ENCODE measurements around the gene AGL.

DNA sequence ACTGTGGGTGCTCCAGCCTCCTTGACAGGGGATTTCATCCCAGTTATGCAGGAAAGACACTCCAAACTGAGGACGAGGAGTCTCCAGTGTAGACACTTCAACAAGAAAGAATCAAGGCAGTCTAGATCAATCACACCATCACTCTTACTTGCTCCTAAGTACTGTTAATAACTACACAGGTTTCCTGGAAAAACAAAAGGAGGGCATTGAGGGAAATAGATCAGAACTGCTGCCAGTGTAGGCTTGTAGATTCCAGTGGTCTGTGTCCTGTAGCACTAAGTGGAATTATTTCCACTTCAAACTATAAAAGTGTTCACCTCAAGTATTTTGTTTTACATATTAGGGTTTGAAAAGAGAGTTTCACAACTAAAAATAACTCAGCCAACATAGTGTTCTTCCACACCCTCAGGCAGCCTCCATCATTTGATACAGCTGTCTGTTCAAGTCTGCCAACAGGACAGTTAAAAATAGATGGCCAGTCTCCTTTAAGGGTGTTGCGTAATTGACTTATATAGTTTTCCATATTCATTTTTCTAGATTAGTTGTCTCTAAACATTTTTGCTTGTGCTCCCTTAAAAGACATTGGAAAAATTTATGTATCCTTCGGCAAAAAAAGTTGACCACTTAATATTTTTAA lies 32.0 kb upstream of the AGL start:
- no peak for TF ChIP-seq CBX1 (IDR thresholded peaks at IDR 0.05; ENCODE audit: low read depth)
- no peak for TF ChIP-seq ZSCAN21 (CRISPR knock-in tag; IDR thresholded peaks at IDR 0.05; ENCODE audit: borderline replicate concordance)
- TF ChIP-seq RAD51 (IDR thresholded peaks at IDR 0.05; ENCODE audit: borderline replicate concordance), result no peak
- TF ChIP-seq HOXA7 (CRISPR knock-in tag; IDR thresholded peaks at IDR 0.05), result no peak
- no peak for TF ChIP-seq ATM (IDR thresholded peaks at IDR 0.05; ENCODE audit: borderline replicate concordance)
- no peak for TF ChIP-seq MXI1 (IDR thresholded peaks at IDR 0.05; ENCODE audit: borderline replicate concordance, low read depth, low read length)
- TF ChIP-seq, protein P1, sequence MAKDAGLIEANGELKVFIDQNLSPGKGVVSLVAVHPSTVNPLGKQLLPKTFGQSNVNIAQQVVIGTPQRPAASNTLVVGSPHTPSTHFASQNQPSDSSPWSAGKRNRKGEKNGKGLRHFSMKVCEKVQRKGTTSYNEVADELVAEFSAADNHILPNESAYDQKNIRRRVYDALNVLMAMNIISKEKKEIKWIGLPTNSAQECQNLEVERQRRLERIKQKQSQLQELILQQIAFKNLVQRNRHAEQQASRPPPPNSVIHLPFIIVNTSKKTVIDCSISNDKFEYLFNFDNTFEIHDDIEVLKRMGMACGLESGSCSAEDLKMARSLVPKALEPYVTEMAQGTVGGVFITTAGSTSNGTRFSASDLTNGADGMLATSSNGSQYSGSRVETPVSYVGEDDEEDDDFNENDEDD (CRISPR knock-in tag; IDR thresholded peaks at IDR 0.05; ENCODE audit: borderline replicate concordance), result no peak
- TF ChIP-seq ASH2L (IDR thresholded peaks at IDR 0.05; ENCODE audit: insufficient read length, low read depth, low read length), result no peak
- TF ChIP-seq, protein P2, sequence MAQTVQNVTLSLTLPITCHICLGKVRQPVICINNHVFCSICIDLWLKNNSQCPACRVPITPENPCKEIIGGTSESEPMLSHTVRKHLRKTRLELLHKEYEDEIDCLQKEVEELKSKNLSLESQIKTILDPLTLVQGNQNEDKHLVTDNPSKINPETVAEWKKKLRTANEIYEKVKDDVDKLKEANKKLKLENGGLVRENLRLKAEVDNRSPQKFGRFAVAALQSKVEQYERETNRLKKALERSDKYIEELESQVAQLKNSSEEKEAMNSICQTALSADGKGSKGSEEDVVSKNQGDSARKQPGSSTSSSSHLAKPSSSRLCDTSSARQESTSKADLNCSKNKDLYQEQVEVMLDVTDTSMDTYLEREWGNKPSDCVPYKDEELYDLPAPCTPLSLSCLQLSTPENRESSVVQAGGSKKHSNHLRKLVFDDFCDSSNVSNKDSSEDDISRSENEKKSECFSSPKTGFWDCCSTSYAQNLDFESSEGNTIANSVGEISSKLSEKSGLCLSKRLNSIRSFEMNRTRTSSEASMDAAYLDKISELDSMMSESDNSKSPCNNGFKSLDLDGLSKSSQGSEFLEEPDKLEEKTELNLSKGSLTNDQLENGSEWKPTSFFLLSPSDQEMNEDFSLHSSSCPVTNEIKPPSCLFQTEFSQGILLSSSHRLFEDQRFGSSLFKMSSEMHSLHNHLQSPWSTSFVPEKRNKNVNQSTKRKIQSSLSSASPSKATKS (CRISPR knock-in tag; IDR thresholded peaks at IDR 0.05), result no peak

Data from HepG2 (cell line).